HG03520 (cell line): ENCODE results near the gene AKR1C2.
"Not testable (repeated sequence)": the region's sequence is repeated elsewhere in the genome, so short reads cannot be mapped to it uniquely, and the experiment has no call there.

Experiments
- ATAC-seq: cut with Tn5 transposase; IDR thresholded peaks from one replicate; pipeline ENCODE4 v1.9.1; 2021; ENCODE audit warnings: mild to moderate bottlenecking, moderate library complexity; ENCODE audit not compliant: unreplicated experiment

AKR1C2 gene

DNA sequence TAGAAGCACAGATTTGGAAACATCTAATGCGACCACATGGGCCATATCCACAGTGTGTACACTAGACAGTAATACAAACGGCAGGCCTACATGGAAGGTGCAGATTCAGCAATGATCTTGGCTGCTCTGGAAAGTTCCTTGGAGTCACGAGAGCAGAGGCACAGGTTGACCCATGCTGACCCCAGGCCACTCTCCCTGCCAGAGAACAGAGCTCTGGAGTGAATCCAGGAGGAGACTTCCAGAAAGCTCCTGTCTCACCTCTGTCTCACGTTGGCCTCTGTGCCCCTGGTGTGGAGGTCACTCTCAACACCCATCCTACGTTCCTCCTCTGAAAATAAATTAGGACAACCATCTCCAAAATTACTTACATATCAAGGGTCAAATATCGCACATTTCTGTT, 12.2 kb downstream of the AKR1C2 start:
- ATAC-seq: not testable (repeated sequence)

DNA sequence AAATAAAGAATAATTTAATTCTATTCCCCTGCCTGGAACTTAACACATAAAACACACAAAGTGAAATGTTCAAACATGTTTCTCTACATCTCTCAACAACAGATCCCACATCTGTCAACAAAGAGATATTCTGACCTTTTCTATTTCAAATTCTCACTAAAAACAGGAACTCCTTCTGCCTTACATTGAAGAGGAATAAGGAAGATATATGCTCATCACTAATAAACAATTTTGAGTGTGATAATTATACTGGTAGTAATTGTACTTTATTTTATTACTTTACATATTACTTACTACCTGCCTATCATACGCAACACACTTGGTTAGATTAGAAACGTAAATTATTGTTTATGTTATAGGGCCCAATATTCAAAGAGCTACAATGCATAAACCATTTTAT, 13.4 kb downstream of the AKR1C2 start:
- no peak for ATAC-seq

- not testable (repeated sequence) for ATAC-seq
Measured at GRCh38 chr10:4988000-4988641, 15.5 kb downstream of the AKR1C2 start.

DNA sequence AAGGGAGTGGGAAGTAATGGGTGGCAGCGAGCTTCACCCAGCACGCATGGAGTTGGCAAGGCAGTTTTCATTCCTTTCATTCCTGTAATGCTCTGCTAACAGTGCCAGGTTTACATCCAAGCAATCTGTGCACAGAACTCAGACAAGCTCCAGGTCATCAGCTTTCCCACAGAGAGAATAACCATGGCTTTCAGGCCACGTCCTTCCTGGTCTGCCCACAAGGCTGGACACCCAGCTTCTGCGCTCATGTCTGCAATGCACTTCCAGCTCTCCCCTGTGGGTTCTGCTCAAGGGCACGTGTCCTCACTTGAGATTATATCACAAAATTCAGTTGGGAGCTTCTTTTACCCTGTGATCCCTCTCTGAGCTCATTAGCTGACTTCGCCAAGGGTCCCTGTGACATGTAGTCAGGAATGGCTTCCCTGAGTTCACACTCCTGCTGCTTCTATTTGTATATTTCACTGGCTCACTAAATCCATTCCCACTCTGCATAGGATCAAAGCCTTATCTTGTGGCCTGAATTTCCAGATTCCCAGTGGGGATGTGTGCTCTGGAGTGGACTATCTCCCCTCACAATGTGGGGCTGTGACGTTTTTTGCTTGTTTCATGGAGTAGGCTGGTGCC, 18.6 kb downstream of the AKR1C2 start:
- no peak for ATAC-seq

- no peak for ATAC-seq
Measured at GRCh38 chr10:4984223-4984622, 19.4 kb downstream of the AKR1C2 start.

DNA sequence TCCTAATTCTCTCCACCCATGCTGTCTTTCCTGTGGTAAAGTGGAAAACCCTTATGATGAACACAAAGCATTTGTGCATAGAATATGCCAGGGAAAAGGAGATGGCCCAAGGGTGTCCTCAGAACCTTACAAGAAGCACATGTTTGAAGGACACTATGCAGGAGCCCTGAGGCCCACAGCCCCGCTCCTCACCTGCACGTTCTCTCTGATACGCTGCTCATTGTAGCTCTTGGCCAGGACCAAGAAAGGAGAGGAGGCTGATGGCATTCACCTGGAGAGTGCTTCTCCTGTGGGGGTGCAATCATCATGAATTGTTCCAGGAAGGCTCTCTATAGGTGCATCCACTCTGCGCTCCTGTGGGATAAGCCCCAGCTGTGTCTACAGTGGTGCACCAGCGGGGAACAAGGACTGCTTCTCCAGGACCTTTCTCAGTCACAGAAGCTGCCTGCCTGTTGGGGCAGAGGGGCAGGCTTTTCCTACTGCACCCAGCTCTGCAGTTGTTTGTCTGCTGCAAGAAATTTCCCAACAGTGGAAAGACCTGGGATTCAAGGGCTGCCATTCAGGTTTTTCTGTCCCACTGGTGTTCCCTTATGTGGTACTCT, 19.9 kb downstream of the AKR1C2 start:
- no peak for ATAC-seq

- no peak for ATAC-seq
Measured at GRCh38 chr10:4982764-4983226, 20.9 kb downstream of the AKR1C2 start.

GRCh38 chr10:4981722-4982471, 21.8 kb downstream of the AKR1C2 start:
- ATAC-seq: peak; percentile 50

DNA sequence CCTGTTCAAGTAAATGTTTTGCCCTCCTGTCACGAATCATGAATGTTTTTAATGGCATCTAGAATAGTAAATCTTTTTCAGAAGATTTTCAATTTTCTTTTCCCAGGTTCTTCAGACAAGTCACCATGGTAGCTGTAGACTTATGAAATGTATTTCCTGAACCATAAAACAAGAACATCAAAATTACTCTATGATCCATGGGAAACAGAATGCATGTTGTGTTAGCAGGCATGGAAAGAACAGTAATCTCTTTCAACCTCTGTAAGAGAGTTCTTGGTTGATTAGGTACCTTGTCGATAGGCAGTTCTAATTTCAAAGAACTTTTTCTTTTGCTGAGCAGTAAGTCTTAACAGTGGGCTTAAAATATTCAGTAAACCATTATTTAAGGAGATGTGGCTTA, 22.9 kb downstream of the AKR1C2 start:
- ATAC-seq: no peak

DNA sequence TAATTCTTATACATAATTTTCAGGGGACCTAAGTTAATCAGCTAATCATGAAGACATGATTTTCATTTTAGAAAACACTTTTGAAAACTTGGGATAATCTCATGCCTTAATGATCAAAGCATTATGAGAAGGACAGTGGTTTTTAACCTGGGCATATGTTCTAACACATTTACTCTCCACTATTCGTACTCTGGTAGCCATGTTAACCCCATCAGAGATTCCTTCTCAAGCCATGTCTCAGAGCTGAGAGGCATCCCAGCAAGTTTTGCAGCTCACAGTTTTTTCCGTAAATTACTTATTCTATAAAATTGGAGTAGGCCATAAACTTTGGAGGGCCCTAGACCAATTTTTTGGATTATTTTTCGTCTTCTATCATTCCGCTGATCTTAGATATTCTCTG, 24.8 kb downstream of the AKR1C2 start:
- no peak for ATAC-seq

GRCh38 chr10:4977025-4977424, 26.6 kb downstream of the AKR1C2 start:
- ATAC-seq: no peak

GRCh38 chr10:4974400-4974799, 29.3 kb downstream of the AKR1C2 start:
- not testable (repeated sequence) for ATAC-seq

DNA sequence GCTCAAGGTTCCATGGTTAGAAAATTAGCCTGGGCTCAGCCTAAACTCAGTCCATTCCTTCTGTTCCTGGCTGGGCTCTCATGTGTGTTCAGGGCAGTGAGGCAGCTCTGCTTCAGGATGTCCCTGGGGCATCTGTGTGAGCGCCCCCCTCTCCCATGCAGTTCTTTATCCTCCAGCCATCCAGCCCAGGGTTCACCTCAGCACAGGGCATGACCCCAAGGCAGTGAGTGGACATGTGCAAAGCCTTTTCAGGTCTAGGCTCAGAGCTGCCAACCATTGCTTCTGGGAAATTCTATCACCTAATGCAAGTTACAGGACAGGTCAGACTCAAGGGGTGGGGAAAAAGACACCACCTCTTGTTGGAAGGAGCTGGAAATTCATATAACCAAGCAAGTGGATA, 30.4 kb downstream of the AKR1C2 start:
- not testable (repeated sequence) for ATAC-seq

- ATAC-seq: not testable (repeated sequence)
Measured at GRCh38 chr10:4972369-4973142, 31.1 kb downstream of the AKR1C2 start.

DNA sequence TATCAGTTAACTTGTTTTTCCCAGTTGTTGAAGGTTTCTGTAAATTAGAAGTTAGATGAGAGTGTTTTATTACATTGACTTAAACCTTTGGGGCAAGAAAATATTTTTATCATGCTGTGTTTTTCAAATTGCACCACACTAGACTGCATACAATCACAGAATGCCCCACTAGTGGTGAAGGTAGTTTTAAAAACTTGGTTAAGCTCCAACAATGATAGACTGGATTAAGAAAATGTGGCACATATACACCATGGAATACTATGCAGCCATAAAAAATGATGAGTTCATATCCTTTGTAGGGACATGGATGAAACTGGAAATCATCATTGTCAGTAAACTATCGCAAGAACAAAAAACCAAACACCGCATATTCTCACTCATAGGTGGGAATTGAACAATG, 33.3 kb downstream of the AKR1C2 start:
- ATAC-seq: not testable (repeated sequence)

DNA sequence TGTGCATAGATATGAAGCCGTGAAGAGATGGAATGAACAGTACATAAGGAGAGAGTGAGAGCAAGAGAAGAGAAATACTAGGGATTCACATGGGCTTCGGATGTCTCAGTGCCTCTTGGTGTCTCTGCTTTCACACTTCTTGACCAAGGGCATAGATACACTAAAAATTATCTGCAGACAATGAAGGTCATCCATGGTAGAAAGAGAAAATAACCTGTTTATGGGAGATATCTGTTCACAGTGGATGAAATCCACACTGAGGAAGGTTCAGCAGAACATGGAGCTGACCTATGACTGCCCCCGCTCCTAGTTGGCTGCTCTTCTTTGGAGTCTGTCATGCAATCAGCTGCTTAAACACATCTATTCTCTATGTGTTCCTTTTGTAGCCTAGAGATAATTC, 34.4 kb downstream of the AKR1C2 start:
- ATAC-seq: not testable (repeated sequence)

- ATAC-seq: not testable (repeated sequence)
Measured at GRCh38 chr10:4967189-4967588, 36.5 kb downstream of the AKR1C2 start.

GRCh38 chr10:4965763-4966162, 37.9 kb downstream of the AKR1C2 start:
- ATAC-seq: not testable (repeated sequence)

DNA sequence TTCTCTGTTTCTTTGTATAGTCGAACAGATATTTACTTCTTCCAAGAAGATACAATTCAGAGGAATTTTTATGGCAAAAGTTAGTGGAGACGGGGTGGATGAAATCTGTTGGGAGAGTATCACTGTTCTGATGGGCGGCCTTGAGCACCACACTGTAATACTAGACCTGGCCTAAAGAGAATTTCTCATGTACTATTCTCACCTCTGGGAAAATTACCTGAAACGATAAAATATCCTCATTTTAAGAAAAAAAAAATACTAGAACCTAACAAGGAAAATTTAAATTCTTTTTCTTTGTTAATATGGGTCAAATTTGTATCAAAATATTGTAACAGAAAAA, 39.9 kb downstream of the AKR1C2 start:
- ATAC-seq: not testable (repeated sequence)

GRCh38 chr10:4962876-4963814, 40.5 kb downstream of the AKR1C2 start, which contains the start of gene AKR1C1:
AKR1C1 (plus strand) TSS chr10:4963415; CDS start chr10:4963445, 30 bp downstream.
- ATAC-seq: not testable (repeated sequence)
